GM23338 (cell line): Measurements from ENCODE around the gene CCNY. TPM values are rescaled to one million over a fixed set of nuclear protein-coding genes. Genes with fewer than 3 reads are reported as not detected.

Experiments used
- ATAC-seq: fragments of 200-7000 bp; cut with Tn5 transposase; 3 replicates; pipeline ENCODE4 v1.9.1; 2020
- DNase-seq: peaks from one replicate; pipeline ENCODE4 v3.0.0-alpha.2; 2015; ENCODE audit warnings: low spot score
- H2AFZ ChIP-seq: fragments of 200-600 bp; sonication (generic); 2 replicates; pipeline ENCODE4 v1.8.0; 2016; ENCODE audit warnings: antibody characterized with exemption, mild to moderate bottlenecking, moderate library complexity
- H3F3A ChIP-seq: fragments of 200-600 bp; sonication (generic); replicated peaks from 2 replicates; pipeline ENCODE4 v1.8.0; 2017; ENCODE audit warnings: antibody characterized with exemption, mixed run types, low read depth
- H3K27ac ChIP-seq: fragments of 200-600 bp; sonication (generic); 2 replicates; pipeline ENCODE4 v1.6.1; 2016; ENCODE audit warnings: low read depth
- H3K27me3 ChIP-seq: fragments of 200-600 bp; sonication (generic); 2 replicates; pipeline ENCODE4 v1.8.0; 2016; ENCODE audit warnings: mild to moderate bottlenecking, mixed run types, moderate library complexity; ENCODE audit not compliant: insufficient read depth
- H3K36me3 ChIP-seq: fragments of 200-600 bp; sonication (generic); 2 replicates; pipeline ENCODE4 v1.8.0; 2016; ENCODE audit warnings: mild to moderate bottlenecking; ENCODE audit not compliant: insufficient read depth
- H3K4me1 ChIP-seq: fragments of 200-600 bp; sonication (generic); 2 replicates; pipeline ENCODE4 v1.8.0; 2016; ENCODE audit warnings: mild to moderate bottlenecking, moderate library complexity; ENCODE audit not compliant: insufficient read depth
- H3K4me2 ChIP-seq: fragments of 200-600 bp; sonication (generic); 2 replicates; pipeline ENCODE4 v1.7.1; 2017; ENCODE audit warnings: mixed run types
- H3K4me3 ChIP-seq: fragments of 200-600 bp; sonication (generic); 2 replicates; pipeline ENCODE4 v1.6.1; 2016; ENCODE audit warnings: mixed run types
- H3K79me2 ChIP-seq: fragments of 200-600 bp; sonication (generic); replicated peaks from 2 replicates; pipeline ENCODE4 v1.8.0; 2017; ENCODE audit warnings: mild to moderate bottlenecking; ENCODE audit not compliant: insufficient read depth
- H3K9me2 ChIP-seq: fragments of 200-600 bp; sonication (generic); 2 replicates; pipeline ENCODE4 v1.8.0; 2017; ENCODE audit not compliant: insufficient read depth
- H4K20me1 ChIP-seq: fragments of 200-600 bp; sonication (generic); replicated peaks from 2 replicates; pipeline ENCODE4 v1.8.0; 2017; ENCODE audit warnings: mild to moderate bottlenecking; ENCODE audit not compliant: insufficient read depth
- H3K27ac Mint-ChIP-seq: 2 replicates; pipeline ENCODE4 v1.8.0; 2020; ENCODE audit warnings: inconsistent platforms, mild to moderate bottlenecking, moderate library complexity, mixed read lengths
- H3K27me3 Mint-ChIP-seq: 3 replicates; pipeline ENCODE4 v1.8.0; 2022; ENCODE audit warnings: low read depth, mild to moderate bottlenecking, moderate library complexity, mixed read lengths, inconsistent platforms; ENCODE audit not compliant: insufficient read depth, poor library complexity
- H3K36me3 Mint-ChIP-seq: 3 replicates; pipeline ENCODE4 v1.8.0; 2021; ENCODE audit warnings: low read depth, mild to moderate bottlenecking, inconsistent platforms, moderate library complexity, mixed read lengths
- H3K4me1 Mint-ChIP-seq: 3 replicates; pipeline ENCODE4 v1.8.0; 2020; ENCODE audit warnings: mild to moderate bottlenecking, inconsistent platforms, mixed read lengths
- H3K4me3 Mint-ChIP-seq: 3 replicates; pipeline ENCODE4 v1.8.0; 2021; ENCODE audit warnings: moderate library complexity, mild to moderate bottlenecking, inconsistent platforms, mixed read lengths
- H3K9me3 Mint-ChIP-seq: 3 replicates; pipeline ENCODE4 v1.8.0; 2020; ENCODE audit warnings: moderate library complexity, mild to moderate bottlenecking, inconsistent platforms, mixed read lengths
- CREB1 ChIP-seq: fragments of 250-450 bp; sonication (Bioruptor Pico); IDR thresholded peaks from 2 replicates; pipeline ENCODE4 v1.5.0; 2020; ENCODE audit warnings: low read depth, mild to moderate bottlenecking, moderate library complexity
- CTCF ChIP-seq, 2 experiments: fragments of 200-600 bp in 1 of 2; sonication (generic) in 1 of 2; conservative IDR thresholded peaks; 2 replicates each; pipeline versions ENCODE4 v1.5.1 to v1.6.1; 2016 to 2017; ENCODE audit warnings: antibody characterized with exemption in 2 of 2, low read depth in 2 of 2, mild to moderate bottlenecking in 2 of 2, moderate library complexity in 1 of 2
- EZH2phosphoT487 ChIP-seq: fragments of 200-600 bp; sonication (generic); IDR thresholded peaks from one replicate; pipeline ENCODE4 v1.8.1; 2018; ENCODE audit warnings: antibody characterized with exemption; ENCODE audit not compliant: unreplicated experiment
- JUNB ChIP-seq: IDR thresholded peaks from one replicate; pipeline ENCODE4 v1.6.1; 2016; ENCODE audit warnings: antibody characterized with exemption; ENCODE audit not compliant: unreplicated experiment
- REST ChIP-seq: IDR thresholded peaks from one replicate; pipeline ENCODE4 v1.6.1; 2018; ENCODE audit warnings: antibody characterized with exemption; ENCODE audit not compliant: unreplicated experiment
- STAT1 ChIP-seq: IDR thresholded peaks from one replicate; pipeline ENCODE4 v1.6.1; 2016; ENCODE audit warnings: antibody characterized with exemption; ENCODE audit not compliant: unreplicated experiment
- ZNF114 ChIP-seq: fragments of 250-450 bp; sonication (Bioruptor Pico); IDR thresholded peaks from 2 replicates; pipeline ENCODE4 v1.5.0; 2020; ENCODE audit warnings: mild to moderate bottlenecking, moderate library complexity
- ZNF331 ChIP-seq: fragments of 250-450 bp; sonication (Bioruptor Pico); IDR thresholded peaks from 2 replicates; pipeline ENCODE4 v1.5.0; 2020; ENCODE audit warnings: low read depth, mild to moderate bottlenecking, moderate library complexity
- polyA plus RNA-seq: library from polyadenylated mRNA; unstranded; fragments of >200 nt; fragmentation: Nextera tagmentation; extraction: Ambion mirVana; gene quantifications from 2 replicates; pipeline ENCODE4 v1.2.1, GENCODE V29; 2016
- total RNA-seq: library from RNA; depleted of rRNA; stranded (reverse); fragments of >200 nt; shearing (Covaris generic); gene quantifications from 2 replicates; pipeline ENCODE4 v1.2.3, GENCODE V29; 2014
- TF ChIP-seq, protein P1 (sequence below): fragments of 250-450 bp; sonication (Bioruptor Pico); IDR thresholded peaks from 2 replicates; pipeline ENCODE4 v1.5.0; 2020; ENCODE audit warnings: mild to moderate bottlenecking, moderate library complexity

The CCNY gene
- total and polyA plus RNA-seq, 2 experiments from 2014 or later, result 14.2 to 29.0 TPM

DNA sequence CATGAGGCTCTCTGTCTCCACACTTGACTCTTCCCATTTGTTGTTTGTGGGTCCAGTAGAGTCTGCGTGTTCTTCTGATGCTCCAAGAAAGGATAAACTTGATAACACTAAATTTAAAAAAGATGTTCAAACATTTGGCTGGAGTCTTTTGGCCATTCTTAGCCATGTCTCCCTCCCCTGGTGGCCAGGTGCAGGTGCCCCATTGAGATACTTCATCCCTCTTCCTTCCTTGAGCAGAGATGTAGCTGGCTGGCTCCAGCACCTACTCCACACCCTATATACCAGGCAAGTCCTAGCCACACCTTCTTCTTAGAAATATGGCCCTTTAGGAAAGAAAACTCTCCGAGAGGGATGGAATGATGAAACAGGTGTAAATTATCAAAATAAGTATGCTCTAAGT is 165.6 kb downstream of the CCNY start:
- TF ChIP-seq CTCF (conservative IDR thresholded peaks at IDR 0.05; ENCODE audit: low read depth in 2 of 2), result peak; percentile 42 to 45
- no peak for TF ChIP-seq ZNF331 (CRISPR knock-in tag)
- TF ChIP-seq ZNF114 (CRISPR knock-in tag), result no peak
- TF ChIP-seq STAT1, result no peak
- no peak for TF ChIP-seq JUNB
- Histone ChIP-seq H3K36me3 (no peaks in the 10 kb centered on the region), H3K4me3 (no peak overlapping the region), H3K9me2 (no peaks in the 10 kb centered on the region), H3F3A (no peaks in the 10 kb centered on the region), H4K20me1 (no peaks in the 10 kb centered on the region), H3K4me2 (no peak overlapping the region), H3K27ac (no peak overlapping the region), H3K4me1 (peaks cover 25% of the 10 kb centered on the region; the same call in 1 of the 2 replicates), H3K79me2 (peaks cover 23% of the 10 kb centered on the region), H3K27me3 (no peaks in the 10 kb centered on the region), H2AFZ (no peak overlapping the region)
- H3K9me3 Mint-ChIP-seq, result no peaks in the 10 kb centered on the region
- no peaks in the 10 kb centered on the region for H3K36me3 Mint-ChIP-seq
- no peaks in the 10 kb centered on the region for H3K27me3 Mint-ChIP-seq
- peaks cover 42% of the 10 kb centered on the region for H3K4me1 Mint-ChIP-seq
- ATAC-seq, result peak; percentile 72
- peak; percentile 48 for DNase-seq
- no peak overlapping the region for H3K27ac Mint-ChIP-seq
- H3K4me3 Mint-ChIP-seq, result no peak overlapping the region

- no peak for ATAC-seq
- Histone ChIP-seq H3K36me3 (no peaks in the 10 kb centered on the region), H3K27ac (no peak overlapping the region), H3K9me2 (no peaks in the 10 kb centered on the region), H2AFZ (no peak overlapping the region), H3K4me2 (no peak overlapping the region), H3K4me1 (peaks cover 25% of the 10 kb centered on the region; the same call in 1 of the 2 replicates), H3F3A (no peaks in the 10 kb centered on the region), H3K27me3 (no peaks in the 10 kb centered on the region), H3K79me2 (peaks cover 19% of the 10 kb centered on the region), H3K4me3 (no peak overlapping the region), H4K20me1 (no peaks in the 10 kb centered on the region; the same call in 1 of the 2 replicates)
- H3K9me3 Mint-ChIP-seq, result no peaks in the 10 kb centered on the region
- peaks cover 42% of the 10 kb centered on the region for H3K4me1 Mint-ChIP-seq
- H3K4me3 Mint-ChIP-seq, result no peak overlapping the region
- TF ChIP-seq EZH2phosphoT487 (no peak), ZNF114 (CRISPR knock-in tag) (no peak), REST (no peak), JUNB (no peak), ZNF331 (CRISPR knock-in tag) (no peak), CREB1 (CRISPR knock-in tag) (no peak), STAT1 (no peak)
- TF ChIP-seq, protein P1, sequence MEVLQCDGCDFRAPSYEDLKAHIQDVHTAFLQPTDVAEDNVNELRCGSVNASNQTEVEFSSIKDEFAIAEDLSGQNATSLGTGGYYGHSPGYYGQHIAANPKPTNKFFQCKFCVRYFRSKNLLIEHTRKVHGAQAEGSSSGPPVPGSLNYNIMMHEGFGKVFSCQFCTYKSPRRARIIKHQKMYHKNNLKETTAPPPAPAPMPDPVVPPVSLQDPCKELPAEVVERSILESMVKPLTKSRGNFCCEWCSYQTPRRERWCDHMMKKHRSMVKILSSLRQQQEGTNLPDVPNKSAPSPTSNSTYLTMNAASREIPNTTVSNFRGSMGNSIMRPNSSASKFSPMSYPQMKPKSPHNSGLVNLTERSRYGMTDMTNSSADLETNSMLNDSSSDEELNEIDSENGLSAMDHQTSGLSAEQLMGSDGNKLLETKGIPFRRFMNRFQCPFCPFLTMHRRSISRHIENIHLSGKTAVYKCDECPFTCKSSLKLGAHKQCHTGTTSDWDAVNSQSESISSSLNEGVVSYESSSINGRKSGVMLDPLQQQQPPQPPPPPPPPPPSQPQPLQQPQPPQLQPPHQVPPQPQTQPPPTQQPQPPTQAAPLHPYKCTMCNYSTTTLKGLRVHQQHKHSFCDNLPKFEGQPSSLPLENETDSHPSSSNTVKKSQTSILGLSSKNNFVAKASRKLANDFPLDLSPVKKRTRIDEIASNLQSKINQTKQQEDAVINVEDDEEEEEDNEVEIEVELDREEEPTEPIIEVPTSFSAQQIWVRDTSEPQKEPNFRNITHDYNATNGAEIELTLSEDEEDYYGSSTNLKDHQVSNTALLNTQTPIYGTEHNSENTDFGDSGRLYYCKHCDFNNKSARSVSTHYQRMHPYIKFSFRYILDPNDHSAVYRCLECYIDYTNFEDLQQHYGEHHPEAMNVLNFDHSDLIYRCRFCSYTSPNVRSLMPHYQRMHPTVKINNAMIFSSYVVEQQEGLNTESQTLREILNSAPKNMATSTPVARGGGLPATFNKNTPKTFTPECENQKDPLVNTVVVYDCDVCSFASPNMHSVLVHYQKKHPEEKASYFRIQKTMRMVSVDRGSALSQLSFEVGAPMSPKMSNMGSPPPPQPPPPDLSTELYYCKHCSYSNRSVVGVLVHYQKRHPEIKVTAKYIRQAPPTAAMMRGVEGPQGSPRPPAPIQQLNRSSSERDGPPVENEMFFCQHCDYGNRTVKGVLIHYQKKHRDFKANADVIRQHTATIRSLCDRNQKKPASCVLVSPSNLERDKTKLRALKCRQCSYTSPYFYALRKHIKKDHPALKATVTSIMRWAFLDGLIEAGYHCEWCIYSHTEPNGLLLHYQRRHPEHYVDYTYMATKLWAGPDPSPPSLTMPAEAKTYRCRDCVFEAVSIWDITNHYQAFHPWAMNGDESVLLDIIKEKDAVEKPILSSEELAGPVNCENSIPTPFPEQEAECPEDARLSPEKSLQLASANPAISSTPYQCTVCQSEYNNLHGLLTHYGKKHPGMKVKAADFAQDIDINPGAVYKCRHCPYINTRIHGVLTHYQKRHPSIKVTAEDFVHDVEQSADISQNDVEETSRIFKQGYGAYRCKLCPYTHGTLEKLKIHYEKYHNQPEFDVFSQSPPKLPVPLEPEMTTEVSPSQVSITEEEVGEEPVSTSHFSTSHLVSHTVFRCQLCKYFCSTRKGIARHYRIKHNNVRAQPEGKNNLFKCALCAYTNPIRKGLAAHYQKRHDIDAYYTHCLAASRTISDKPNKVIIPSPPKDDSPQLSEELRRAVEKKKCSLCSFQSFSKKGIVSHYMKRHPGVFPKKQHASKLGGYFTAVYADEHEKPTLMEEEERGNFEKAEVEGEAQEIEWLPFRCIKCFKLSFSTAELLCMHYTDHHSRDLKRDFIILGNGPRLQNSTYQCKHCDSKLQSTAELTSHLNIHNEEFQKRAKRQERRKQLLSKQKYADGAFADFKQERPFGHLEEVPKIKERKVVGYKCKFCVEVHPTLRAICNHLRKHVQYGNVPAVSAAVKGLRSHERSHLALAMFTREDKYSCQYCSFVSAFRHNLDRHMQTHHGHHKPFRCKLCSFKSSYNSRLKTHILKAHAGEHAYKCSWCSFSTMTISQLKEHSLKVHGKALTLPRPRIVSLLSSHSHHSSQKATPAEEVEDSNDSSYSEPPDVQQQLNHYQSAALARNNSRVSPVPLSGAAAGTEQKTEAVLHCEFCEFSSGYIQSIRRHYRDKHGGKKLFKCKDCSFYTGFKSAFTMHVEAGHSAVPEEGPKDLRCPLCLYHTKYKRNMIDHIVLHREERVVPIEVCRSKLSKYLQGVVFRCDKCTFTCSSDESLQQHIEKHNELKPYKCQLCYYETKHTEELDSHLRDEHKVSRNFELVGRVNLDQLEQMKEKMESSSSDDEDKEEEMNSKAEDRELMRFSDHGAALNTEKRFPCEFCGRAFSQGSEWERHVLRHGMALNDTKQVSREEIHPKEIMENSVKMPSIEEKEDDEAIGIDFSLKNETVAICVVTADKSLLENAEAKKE, result no peak
- H3K27me3 Mint-ChIP-seq, result no peaks in the 10 kb centered on the region
- no peaks in the 10 kb centered on the region for H3K36me3 Mint-ChIP-seq
- H3K27ac Mint-ChIP-seq, result no peak overlapping the region
- DNase-seq, result no peak
These were observed 166.4 kb downstream of the CCNY start for GRCh38 chr10:35502692-35503091.
